Measurements from ENCODE around the gene PITPNC1.

PITPNC1 gene

DNA sequence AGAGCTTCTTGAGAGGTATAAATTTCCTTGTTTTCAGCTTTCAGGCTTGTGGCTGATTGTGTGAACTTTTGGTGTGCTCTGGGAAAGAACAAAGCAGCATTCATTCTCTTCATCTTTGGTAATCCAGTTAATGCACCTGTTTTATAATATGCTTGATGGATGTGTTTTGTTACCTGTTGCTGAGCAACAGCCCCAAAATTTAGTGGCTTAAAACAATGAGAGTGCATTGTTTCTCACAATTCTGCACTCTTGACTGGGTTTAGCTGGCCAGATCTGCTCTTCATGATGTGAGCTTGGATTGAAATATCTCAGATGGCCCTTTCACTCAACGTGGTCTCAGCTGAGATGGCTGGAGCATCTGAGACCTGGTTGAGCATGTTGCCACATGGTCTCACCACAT, 281.9 kb downstream of the PITPNC1 start:
- no peak overlapping the region for H3K4me3 ChIP-seq (replicated peaks; ENCODE audit: low read depth, low read length)
- TF ChIP-seq, protein P1, sequence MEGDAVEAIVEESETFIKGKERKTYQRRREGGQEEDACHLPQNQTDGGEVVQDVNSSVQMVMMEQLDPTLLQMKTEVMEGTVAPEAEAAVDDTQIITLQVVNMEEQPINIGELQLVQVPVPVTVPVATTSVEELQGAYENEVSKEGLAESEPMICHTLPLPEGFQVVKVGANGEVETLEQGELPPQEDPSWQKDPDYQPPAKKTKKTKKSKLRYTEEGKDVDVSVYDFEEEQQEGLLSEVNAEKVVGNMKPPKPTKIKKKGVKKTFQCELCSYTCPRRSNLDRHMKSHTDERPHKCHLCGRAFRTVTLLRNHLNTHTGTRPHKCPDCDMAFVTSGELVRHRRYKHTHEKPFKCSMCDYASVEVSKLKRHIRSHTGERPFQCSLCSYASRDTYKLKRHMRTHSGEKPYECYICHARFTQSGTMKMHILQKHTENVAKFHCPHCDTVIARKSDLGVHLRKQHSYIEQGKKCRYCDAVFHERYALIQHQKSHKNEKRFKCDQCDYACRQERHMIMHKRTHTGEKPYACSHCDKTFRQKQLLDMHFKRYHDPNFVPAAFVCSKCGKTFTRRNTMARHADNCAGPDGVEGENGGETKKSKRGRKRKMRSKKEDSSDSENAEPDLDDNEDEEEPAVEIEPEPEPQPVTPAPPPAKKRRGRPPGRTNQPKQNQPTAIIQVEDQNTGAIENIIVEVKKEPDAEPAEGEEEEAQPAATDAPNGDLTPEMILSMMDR (IDR thresholded peaks at IDR 0.05; ENCODE audit: low read length, missing control alignments), result no peak
- DNase-seq (ENCODE audit: low read depth), result no peak

DNA sequence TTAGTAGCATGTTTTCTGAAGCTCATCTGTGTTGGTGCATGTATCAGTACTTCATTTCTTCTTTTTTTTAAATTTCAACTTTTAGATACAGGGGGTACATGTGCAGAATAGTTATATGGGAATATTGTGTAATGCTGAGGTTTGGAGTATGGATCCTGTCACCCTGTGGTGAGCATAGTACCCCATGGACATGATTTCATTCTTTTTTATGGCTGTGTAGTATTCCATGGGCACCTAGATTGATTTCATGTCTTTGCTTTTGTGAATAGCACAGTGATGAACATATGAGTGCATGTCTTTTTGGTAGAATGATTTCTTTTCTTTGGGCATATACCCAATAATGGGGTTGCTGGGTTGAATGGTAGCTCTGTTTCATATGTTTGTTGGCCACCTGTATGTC, 285.6 kb downstream of the PITPNC1 start:
- no peak overlapping the region for H3K4me3 ChIP-seq (replicated peaks; ENCODE audit: low read depth, low read length)
- TF ChIP-seq, protein P1 (IDR thresholded peaks at IDR 0.05; ENCODE audit: low read length, missing control alignments), result no peak
- no peak for DNase-seq (ENCODE audit: low read depth)

DNA sequence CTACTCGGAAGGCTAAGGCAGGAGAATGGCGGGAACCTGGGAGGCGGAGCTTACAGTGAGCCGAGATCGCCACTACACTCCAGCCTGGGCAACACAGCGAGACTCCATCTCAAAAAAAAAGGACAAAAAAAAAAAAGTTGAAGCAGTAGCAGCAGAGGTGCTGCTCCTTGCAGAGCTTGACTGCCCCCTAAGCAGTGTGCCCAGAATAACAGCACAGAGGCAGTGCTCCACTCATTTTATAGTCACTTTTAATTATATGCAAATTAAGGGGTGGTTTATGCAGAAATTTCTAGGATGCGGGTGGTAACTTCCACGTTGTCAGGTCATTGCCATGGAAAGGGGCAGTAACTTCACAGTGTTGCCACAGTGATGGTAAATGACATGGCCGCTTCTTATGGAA, 286.4 kb downstream of the PITPNC1 start:
- DNase-seq (ENCODE audit: low read depth), result no peak
- TF ChIP-seq, protein P1 (IDR thresholded peaks at IDR 0.05; ENCODE audit: low read length, missing control alignments), result no peak
- H3K4me3 ChIP-seq (replicated peaks; ENCODE audit: low read depth, low read length), result no peak overlapping the region

DNA sequence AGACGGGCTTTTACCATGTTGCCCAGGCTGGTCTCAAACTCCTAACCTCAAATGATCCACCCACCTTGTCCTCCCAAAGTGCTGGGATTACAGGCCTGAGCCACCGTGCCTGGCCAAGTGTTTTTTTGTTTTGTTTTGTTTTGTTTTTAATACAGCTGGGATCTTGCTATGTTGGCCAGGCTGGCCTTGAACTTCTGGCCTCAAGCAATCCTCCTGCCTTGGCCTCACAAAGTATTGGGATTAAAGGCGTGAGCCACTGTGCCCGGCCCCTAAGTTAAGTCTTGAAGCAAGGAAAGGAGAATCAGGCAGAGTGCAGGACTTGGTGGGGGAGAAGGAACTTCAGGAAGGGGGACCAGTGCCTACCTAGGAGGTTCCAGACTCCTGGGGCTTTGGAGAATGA, 288.9 kb downstream of the PITPNC1 start:
- TF ChIP-seq, protein P1 (IDR thresholded peaks at IDR 0.05; ENCODE audit: low read length, missing control alignments), result no peak
- no peak overlapping the region for H3K4me3 ChIP-seq (replicated peaks; ENCODE audit: low read depth, low read length)
- DNase-seq (ENCODE audit: low read depth), result no peak

DNA sequence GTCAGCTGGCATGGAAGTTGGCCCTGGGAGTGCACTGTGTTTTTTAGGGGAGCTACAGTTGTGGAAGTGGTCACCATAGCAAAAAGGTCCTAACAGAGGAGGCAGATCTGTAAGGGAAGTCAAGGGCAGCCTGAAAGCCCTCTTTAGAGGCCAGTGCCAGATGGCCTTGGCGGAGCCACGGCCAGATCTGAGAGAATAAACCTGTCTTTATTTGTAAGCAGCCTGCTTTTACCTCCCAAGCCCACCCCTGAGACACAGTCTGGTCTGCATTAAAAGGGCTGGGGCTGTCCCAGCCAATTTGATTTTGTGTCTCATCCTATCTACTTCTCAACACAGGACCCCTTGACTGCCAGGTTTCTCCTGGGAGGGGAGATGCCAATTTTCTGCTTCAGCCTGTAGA, 289.6 kb downstream of the PITPNC1 start:
- TF ChIP-seq, protein P1 (IDR thresholded peaks at IDR 0.05; ENCODE audit: low read length, missing control alignments), result no peak
- H3K4me3 ChIP-seq (replicated peaks; ENCODE audit: low read depth, low read length), result no peak overlapping the region
- no peak for DNase-seq (ENCODE audit: low read depth)

DNA sequence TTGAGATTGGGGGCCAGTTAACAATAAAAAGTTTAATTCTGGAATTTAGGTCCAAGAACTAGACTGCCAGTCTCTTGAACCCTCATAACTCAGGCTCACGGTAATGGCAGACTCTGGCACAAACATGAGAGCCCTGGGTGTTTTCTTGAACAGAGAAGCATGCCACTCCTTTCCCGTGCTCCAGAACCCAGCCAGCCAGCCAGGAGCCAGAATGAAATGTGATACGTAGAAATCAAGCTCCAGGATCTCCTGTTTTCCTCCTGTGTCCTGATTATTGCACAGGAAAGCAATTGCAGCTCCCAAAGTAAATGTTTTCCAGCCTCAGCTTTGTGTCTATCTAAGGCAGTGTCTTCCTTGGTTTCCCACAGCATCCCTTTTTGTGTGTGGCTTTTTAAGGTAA, 294.4 kb downstream of the PITPNC1 start:
- no peak for DNase-seq (ENCODE audit: low read depth)
- TF ChIP-seq, protein P1 (IDR thresholded peaks at IDR 0.05; ENCODE audit: low read length, missing control alignments), result no peak
- H3K4me3 ChIP-seq (replicated peaks; ENCODE audit: low read depth, low read length), result no peak overlapping the region

DNA sequence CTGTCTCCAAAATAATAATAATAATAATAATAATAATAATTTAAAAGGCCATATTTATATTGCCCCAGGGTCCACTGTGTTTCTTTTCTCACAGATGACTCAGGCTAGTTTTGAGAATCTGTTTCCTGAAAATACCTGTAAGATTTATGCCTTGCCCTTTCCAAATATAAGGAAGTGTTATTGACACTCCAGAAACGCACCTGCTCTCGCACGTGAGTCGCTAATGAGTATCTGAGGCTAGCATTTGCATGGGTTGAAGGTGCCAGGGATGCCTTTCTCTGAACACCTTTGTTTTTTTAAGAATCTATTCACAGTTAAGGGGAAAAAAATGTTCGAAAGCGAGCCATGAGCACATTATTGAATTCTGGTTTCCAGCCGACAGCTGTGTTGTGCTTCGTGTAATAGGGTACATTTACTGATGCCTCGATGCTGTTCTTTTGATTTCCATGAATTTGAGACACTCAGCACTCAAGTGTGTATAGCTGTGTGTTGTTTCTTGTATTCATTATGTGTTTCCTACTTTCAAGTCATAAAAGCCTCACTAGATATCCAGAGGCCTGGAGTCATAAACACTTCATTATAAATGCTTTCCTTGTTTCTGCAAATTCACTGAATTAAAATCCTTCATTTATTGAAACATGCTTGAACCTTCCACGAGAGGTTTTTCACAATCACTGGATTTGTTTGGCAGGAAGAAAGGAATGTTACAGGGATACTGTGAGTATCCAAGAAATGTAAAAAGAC, 295.7 kb downstream of the PITPNC1 start:
- TF ChIP-seq, protein P1 (IDR thresholded peaks at IDR 0.05; ENCODE audit: low read length, missing control alignments), result no peak
- no peak for DNase-seq (ENCODE audit: low read depth)
- H3K4me3 ChIP-seq (replicated peaks; ENCODE audit: low read depth, low read length), result no peak overlapping the region
